Measurements from ENCODE around the gene CDH11.

CDH11 gene

GRCh38 chr16:64924086-64924485 is 197.8 kb downstream of the CDH11 start:
- TF ChIP-seq, protein P1, sequence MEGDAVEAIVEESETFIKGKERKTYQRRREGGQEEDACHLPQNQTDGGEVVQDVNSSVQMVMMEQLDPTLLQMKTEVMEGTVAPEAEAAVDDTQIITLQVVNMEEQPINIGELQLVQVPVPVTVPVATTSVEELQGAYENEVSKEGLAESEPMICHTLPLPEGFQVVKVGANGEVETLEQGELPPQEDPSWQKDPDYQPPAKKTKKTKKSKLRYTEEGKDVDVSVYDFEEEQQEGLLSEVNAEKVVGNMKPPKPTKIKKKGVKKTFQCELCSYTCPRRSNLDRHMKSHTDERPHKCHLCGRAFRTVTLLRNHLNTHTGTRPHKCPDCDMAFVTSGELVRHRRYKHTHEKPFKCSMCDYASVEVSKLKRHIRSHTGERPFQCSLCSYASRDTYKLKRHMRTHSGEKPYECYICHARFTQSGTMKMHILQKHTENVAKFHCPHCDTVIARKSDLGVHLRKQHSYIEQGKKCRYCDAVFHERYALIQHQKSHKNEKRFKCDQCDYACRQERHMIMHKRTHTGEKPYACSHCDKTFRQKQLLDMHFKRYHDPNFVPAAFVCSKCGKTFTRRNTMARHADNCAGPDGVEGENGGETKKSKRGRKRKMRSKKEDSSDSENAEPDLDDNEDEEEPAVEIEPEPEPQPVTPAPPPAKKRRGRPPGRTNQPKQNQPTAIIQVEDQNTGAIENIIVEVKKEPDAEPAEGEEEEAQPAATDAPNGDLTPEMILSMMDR (IDR thresholded peaks at IDR 0.05; ENCODE audit: insufficient read depth, low read length, poor library complexity, severe bottlenecking), result no peak
- Histone ChIP-seq H3K27me3 (replicated peaks; ENCODE audit: control insufficient read depth, insufficient read depth, low read length) (no peaks in the 10 kb centered on the region), H3K4me3 (replicated peaks; ENCODE audit: low read depth, low read length) (no peak overlapping the region), H3K36me3 (ENCODE audit: control insufficient read depth, insufficient read depth, low read length) (no peaks in the 10 kb centered on the region)
- no peak for DNase-seq (ENCODE audit: extremely low read depth, insufficient read length)

- TF ChIP-seq, protein P1 (IDR thresholded peaks at IDR 0.05; ENCODE audit: insufficient read depth, low read length, poor library complexity, severe bottlenecking), result no peak
Measured at GRCh38 chr16:64919929-64920607, 201.8 kb downstream of the CDH11 start.

GRCh38 chr16:64919141-64919540 is 202.7 kb downstream of the CDH11 start:
- no peak for DNase-seq (ENCODE audit: extremely low read depth, insufficient read length)
- Histone ChIP-seq H3K27me3 (replicated peaks; ENCODE audit: control insufficient read depth, insufficient read depth, low read length) (no peaks in the 10 kb centered on the region), H3K4me3 (replicated peaks; ENCODE audit: low read depth, low read length) (no peak overlapping the region), H3K36me3 (ENCODE audit: control insufficient read depth, insufficient read depth, low read length) (no peaks in the 10 kb centered on the region)
- TF ChIP-seq, protein P1 (IDR thresholded peaks at IDR 0.05; ENCODE audit: insufficient read depth, low read length, poor library complexity, severe bottlenecking), result no peak

More at GRCh38 chr16:64919929-64920607, 201.8 kb downstream of the CDH11 start:
- Histone ChIP-seq H3K27me3 (replicated peaks; ENCODE audit: control insufficient read depth, insufficient read depth, low read length) (no peaks in the 10 kb centered on the region), H3K4me3 (replicated peaks; ENCODE audit: low read depth, low read length) (no peak overlapping the region), H3K36me3 (ENCODE audit: control insufficient read depth, insufficient read depth, low read length) (no peaks in the 10 kb centered on the region)
- no peak for DNase-seq (ENCODE audit: extremely low read depth, insufficient read length)

DNA sequence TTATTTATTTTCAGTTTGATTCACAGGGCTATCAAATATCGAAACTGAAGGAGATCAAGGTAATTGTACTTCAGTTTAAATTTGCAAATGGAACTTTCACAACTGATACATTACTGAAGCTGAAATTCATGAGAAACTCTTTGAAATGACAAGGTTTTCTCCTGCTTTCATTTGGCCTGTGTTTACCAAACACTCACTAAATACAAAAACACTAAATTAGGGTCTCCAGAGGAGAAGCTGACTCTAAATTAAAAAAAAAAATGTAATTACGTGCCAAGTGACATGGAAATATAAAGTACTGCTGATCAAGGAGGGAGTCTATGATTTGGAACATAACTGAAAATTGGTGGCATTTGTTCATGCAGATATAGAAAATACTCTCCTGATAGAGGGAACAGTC is 205.8 kb downstream of the CDH11 start:
- no peaks in the 10 kb centered on the region for H3K27me3 ChIP-seq (replicated peaks; ENCODE audit: control insufficient read depth, insufficient read depth, low read length)
- H3K4me3 ChIP-seq (replicated peaks; ENCODE audit: low read depth, low read length), result no peak overlapping the region
- H3K36me3 ChIP-seq (ENCODE audit: control insufficient read depth, insufficient read depth, low read length), result no peaks in the 10 kb centered on the region
- TF ChIP-seq, protein P1 (IDR thresholded peaks at IDR 0.05; ENCODE audit: insufficient read depth, low read length, poor library complexity, severe bottlenecking), result no peak
- no peak for DNase-seq (ENCODE audit: extremely low read depth, insufficient read length)

GRCh38 chr16:64910356-64910755 is 211.5 kb downstream of the CDH11 start:
- no peak for DNase-seq (ENCODE audit: extremely low read depth, insufficient read length)
- Histone ChIP-seq H3K4me3 (replicated peaks; ENCODE audit: low read depth, low read length) (no peak overlapping the region), H3K27me3 (replicated peaks; ENCODE audit: control insufficient read depth, insufficient read depth, low read length) (no peaks in the 10 kb centered on the region), H3K36me3 (ENCODE audit: control insufficient read depth, insufficient read depth, low read length) (no peaks in the 10 kb centered on the region)
- TF ChIP-seq, protein P1 (IDR thresholded peaks at IDR 0.05; ENCODE audit: insufficient read depth, low read length, poor library complexity, severe bottlenecking), result no peak

DNA sequence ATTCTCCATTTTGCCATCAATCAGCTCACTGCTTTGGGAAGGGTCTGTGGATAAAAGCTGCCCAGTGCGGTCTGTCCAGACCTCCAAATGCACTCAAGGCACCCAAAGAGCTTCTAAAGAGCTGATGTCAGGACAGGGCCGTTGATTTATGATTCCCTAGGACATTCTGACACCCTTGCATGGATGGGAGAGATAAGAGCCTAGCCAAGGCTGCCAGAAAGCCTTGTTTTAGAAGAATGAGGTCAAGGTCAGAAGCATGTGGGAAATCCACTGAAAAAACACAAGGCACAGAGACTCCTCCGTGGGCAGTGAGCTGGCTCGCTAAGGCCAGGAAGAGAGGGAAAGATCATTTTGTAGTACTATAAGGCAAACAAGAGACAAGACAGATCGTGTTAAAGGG is 214.0 kb downstream of the CDH11 start:
- no peaks in the 10 kb centered on the region for H3K27me3 ChIP-seq (replicated peaks; ENCODE audit: control insufficient read depth, insufficient read depth, low read length)
- no peaks in the 10 kb centered on the region for H3K36me3 ChIP-seq (ENCODE audit: control insufficient read depth, insufficient read depth, low read length)
- TF ChIP-seq, protein P1 (IDR thresholded peaks at IDR 0.05; ENCODE audit: insufficient read depth, low read length, poor library complexity, severe bottlenecking), result no peak
- no peak for DNase-seq (ENCODE audit: extremely low read depth, insufficient read length)
- no peak overlapping the region for H3K4me3 ChIP-seq (replicated peaks; ENCODE audit: low read depth, low read length)

Measured in GM06990 (cell line).